ACC112 (cell line): ENCODE measurements around the gene HDGFL3.
"Not testable (repeated sequence)": the region's sequence is repeated elsewhere in the genome, so short reads cannot be mapped to it uniquely, and the experiment has no call there.

Experiments used
- H2AFZ ChIP-seq: fragments of 200-600 bp; sonication (generic); one replicate; pipeline ENCODE4 v1.6.0; 2017; ENCODE audit warnings: antibody characterized with exemption, low read length; ENCODE audit not compliant: unreplicated experiment
- H3K27ac ChIP-seq: fragments of 200-600 bp; sonication (generic); 2 replicates; pipeline ENCODE4 v1.5.1; 2014; ENCODE audit warnings: low read depth, mild to moderate bottlenecking, antibody characterized with exemption, low read length, moderate library complexity
- H3K27me3 ChIP-seq: fragments of 200-600 bp; sonication (generic); 2 replicates; pipeline ENCODE4 v1.6.1; 2014; ENCODE audit warnings: mild to moderate bottlenecking, antibody characterized with exemption, low read length, moderate library complexity, mixed read lengths; ENCODE audit not compliant: insufficient read depth
- H3K36me3 ChIP-seq: fragments of 200-600 bp; sonication (generic); 2 replicates; pipeline ENCODE4 v1.6.1; 2016; ENCODE audit warnings: mild to moderate bottlenecking, antibody characterized with exemption, low read length, moderate library complexity, mixed read lengths; ENCODE audit not compliant: insufficient read depth
- H3K4me1 ChIP-seq: fragments of 200-600 bp; sonication (generic); one replicate; pipeline ENCODE4 v1.6.1; 2016; ENCODE audit warnings: low read length, mixed read lengths; ENCODE audit not compliant: insufficient read depth, unreplicated experiment, control insufficient read depth
- H3K4me3 ChIP-seq: fragments of 200-600 bp; sonication (generic); 2 replicates; pipeline ENCODE4 v1.5.1; 2014; ENCODE audit warnings: mild to moderate bottlenecking, low read depth, low read length
- H3K79me2 ChIP-seq: fragments of 200-600 bp; sonication (generic); one replicate; pipeline ENCODE4 v1.6.0; 2016; ENCODE audit warnings: low read length; ENCODE audit not compliant: control insufficient read depth, unreplicated experiment, insufficient read depth

HDGFL3 gene

GRCh38 chr15:83166218-83166617, 41.4 kb downstream of the HDGFL3 start:
- no peak overlapping the region for H3K27ac ChIP-seq
- peaks cover 49% of the 10 kb centered on the region for H3K79me2 ChIP-seq
- peaks cover 9% of the 10 kb centered on the region for H3K36me3 ChIP-seq
- no peak overlapping the region for H3K4me3 ChIP-seq
- H3K27me3 ChIP-seq, result no peaks in the 10 kb centered on the region
- peaks cover 6% of the 10 kb centered on the region for H3K4me1 ChIP-seq
- H2AFZ ChIP-seq, result no peak overlapping the region

GRCh38 chr15:83164771-83165404, 42.7 kb downstream of the HDGFL3 start:
- H2AFZ ChIP-seq, result no peak overlapping the region

GRCh38 chr15:83164111-83164770, 43.4 kb downstream of the HDGFL3 start:
- H3K27ac ChIP-seq, result peak overlapping the region; percentile 44
- H3K27me3 ChIP-seq, result no peaks in the 10 kb centered on the region
- no peak overlapping the region for H2AFZ ChIP-seq
- H3K4me3 ChIP-seq, result no peak overlapping the region
- peaks cover 36% of the 10 kb centered on the region for H3K79me2 ChIP-seq
- peaks cover 6% of the 10 kb centered on the region for H3K4me1 ChIP-seq
- peaks cover 9% of the 10 kb centered on the region for H3K36me3 ChIP-seq

More at GRCh38 chr15:83164771-83165404, 42.7 kb downstream of the HDGFL3 start:
- H3K27me3 ChIP-seq, result no peaks in the 10 kb centered on the region
- peaks cover 6% of the 10 kb centered on the region for H3K4me1 ChIP-seq
- peaks cover 9% of the 10 kb centered on the region for H3K36me3 ChIP-seq
- H3K4me3 ChIP-seq, result no peak overlapping the region
- H3K27ac ChIP-seq, result peak overlapping the region; percentile 34
- H3K79me2 ChIP-seq, result peaks cover 38% of the 10 kb centered on the region

- peaks cover 25% of the 10 kb centered on the region for H3K79me2 ChIP-seq
- peaks cover 9% of the 10 kb centered on the region for H3K36me3 ChIP-seq
- 0 out of 2 replicates have a peak overlapping the region, but pooled peaks have one; percentile 44 for H3K27ac ChIP-seq
- no peak overlapping the region for H2AFZ ChIP-seq
- no peak overlapping the region for H3K4me3 ChIP-seq
- no peaks in the 10 kb centered on the region for H3K27me3 ChIP-seq
- H3K4me1 ChIP-seq, result peaks cover 6% of the 10 kb centered on the region
Measured at GRCh38 chr15:83163032-83163431, 44.6 kb downstream of the HDGFL3 start.

- Histone ChIP-seq H3K4me3 (no peak overlapping the region), H3K36me3 (peaks cover 18% of the 10 kb centered on the region), H2AFZ (no peak overlapping the region), H3K27me3 (no peaks in the 10 kb centered on the region), H3K27ac (no peak overlapping the region), H3K4me1 (peaks cover 6% of the 10 kb centered on the region), H3K79me2 (peaks cover 5% of the 10 kb centered on the region)
Measured at GRCh38 chr15:83160741-83161140, 46.9 kb downstream of the HDGFL3 start.

GRCh38 chr15:83158393-83158792, 49.2 kb downstream of the HDGFL3 start:
- no peak overlapping the region for H3K4me3 ChIP-seq
- peaks cover 5% of the 10 kb centered on the region for H3K79me2 ChIP-seq
- H3K4me1 ChIP-seq, result peaks cover 9% of the 10 kb centered on the region
- no peak overlapping the region for H3K27ac ChIP-seq
- H2AFZ ChIP-seq, result no peak overlapping the region
- peaks cover 16% of the 10 kb centered on the region for H3K36me3 ChIP-seq
- H3K27me3 ChIP-seq, result no peaks in the 10 kb centered on the region

- peaks cover 12% of the 10 kb centered on the region; the same call in 1 of the 2 replicates for H3K36me3 ChIP-seq
- H3K27me3 ChIP-seq, result no peaks in the 10 kb centered on the region
- no peak overlapping the region for H3K27ac ChIP-seq
Measured at GRCh38 chr15:83155942-83156341, 51.7 kb downstream of the HDGFL3 start.

GRCh38 chr15:83153288-83153687, 54.3 kb downstream of the HDGFL3 start:
- H2AFZ ChIP-seq, result no peak overlapping the region
- H3K36me3 ChIP-seq, result peaks cover 28% of the 10 kb centered on the region
- H3K4me1 ChIP-seq, result peaks cover 9% of the 10 kb centered on the region
- H3K27ac ChIP-seq, result peak overlapping the region; percentile 28; the same call in 1 of the 2 replicates
- H3K4me3 ChIP-seq, result no peak overlapping the region
- no peaks in the 10 kb centered on the region for H3K79me2 ChIP-seq
- H3K27me3 ChIP-seq, result no peaks in the 10 kb centered on the region

More at GRCh38 chr15:83155942-83156341, 51.7 kb downstream of the HDGFL3 start:
- Histone ChIP-seq H3K4me1 (peaks cover 9% of the 10 kb centered on the region), H3K4me3 (no peak overlapping the region), H2AFZ (no peak overlapping the region), H3K79me2 (no peaks in the 10 kb centered on the region)

- Histone ChIP-seq H2AFZ (no peak overlapping the region), H3K27ac (no peak overlapping the region), H3K4me1 (no peaks in the 10 kb centered on the region), H3K36me3 (peaks cover 23% of the 10 kb centered on the region), H3K27me3 (no peaks in the 10 kb centered on the region), H3K79me2 (no peaks in the 10 kb centered on the region), H3K4me3 (no peak overlapping the region)
Measured at GRCh38 chr15:83144771-83145170, 62.9 kb downstream of the HDGFL3 start.

- peaks cover 18% of the 10 kb centered on the region for H3K36me3 ChIP-seq
- H3K4me3 ChIP-seq, H3K4me1 ChIP-seq, H3K27me3 ChIP-seq, H3K79me2 ChIP-seq, H3K27ac ChIP-seq, H2AFZ ChIP-seq: not testable (repeated sequence)
Measured at GRCh38 chr15:83142151-83142550, 65.5 kb downstream of the HDGFL3 start.
